ENCODE data around the gene AKNA. TPM values are rescaled to one million over a fixed set of nuclear protein-coding genes. Genes with fewer than 3 reads are reported as not detected.

AKNA gene
- total RNA-seq, 2 donors from 2014 or later, result 12.2 to 15.4 TPM

DNA sequence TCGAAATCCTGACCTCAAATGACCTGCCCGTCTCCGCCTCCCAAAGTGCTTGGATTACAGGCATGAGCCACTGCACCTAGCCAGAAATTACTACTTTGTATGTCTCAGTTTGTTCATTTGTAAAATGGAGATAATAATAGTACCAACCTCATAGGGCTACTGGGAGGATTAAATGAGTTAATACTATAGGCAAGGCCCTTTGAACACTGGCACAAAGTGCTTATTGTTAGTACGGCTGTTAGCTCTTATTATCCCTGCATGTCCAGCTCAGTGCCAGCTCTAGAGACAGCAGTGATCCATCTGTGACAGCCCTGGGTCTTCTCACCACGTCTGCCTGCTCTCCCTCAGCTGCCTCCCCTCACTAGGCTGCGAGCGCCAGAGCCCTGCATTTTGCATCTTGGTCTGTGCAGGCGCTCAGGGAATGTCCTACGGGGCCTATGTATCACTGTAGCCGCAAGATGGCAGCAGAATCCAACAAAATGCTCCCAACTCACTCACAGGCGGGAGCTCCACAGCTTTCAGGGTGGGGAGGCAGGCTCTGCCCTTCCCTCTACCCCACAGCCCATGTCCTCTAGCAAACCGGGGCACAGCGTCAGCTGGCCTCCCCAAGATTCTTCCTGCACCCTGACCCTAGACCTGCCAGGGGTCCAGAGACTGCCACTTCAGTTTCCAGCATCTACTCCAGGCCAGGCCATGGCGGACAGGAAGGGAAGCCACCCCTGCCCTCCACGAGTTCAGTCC, 17.7 kb upstream of the AKNA start:
- Histone ChIP-seq H3K27me3 (ENCODE audit: control insufficient read depth, insufficient read depth, low read length, poor library complexity, severe bottlenecking) (no peaks in the 10 kb centered on the region), H3K9me3 (ENCODE audit: control insufficient read depth, low read length) (no peaks in the 10 kb centered on the region), H3K9ac (ENCODE audit: extremely low read depth, low read length, poor library complexity, severe bottlenecking) (no peak overlapping the region), H3K4me3 (ENCODE audit: low read length) (no peak overlapping the region), H3K4me1 (ENCODE audit: control insufficient read depth, insufficient read depth, low read length) (peaks cover 7% of the 10 kb centered on the region), H3K27ac (ENCODE audit: low read depth, low read length) (no peak overlapping the region), H3K36me3 (ENCODE audit: control insufficient read depth, insufficient read depth, low read length) (no peaks in the 10 kb centered on the region)
- Mint-ChIP-seq H3K4me1 (peaks cover 19% of the 10 kb centered on the region), H3K9me3 (no peaks in the 10 kb centered on the region), H3K27ac (no peak overlapping the region), H3K36me3 (ENCODE audit: low read depth) (no peaks in the 10 kb centered on the region), H3K4me3 (no peak overlapping the region), H3K27me3 (ENCODE audit: insufficient read depth) (no peaks in the 10 kb centered on the region)
- WGBS, 2 experiments (ENCODE audit: insufficient coverage in 1 of 2, insufficient read length in 1 of 2), result 43 to 45% methylated on average over 12 to 15 of the region's 15 CpGs
- DNase-seq, result peak; percentile 94
- TF ChIP-seq, protein P1, sequence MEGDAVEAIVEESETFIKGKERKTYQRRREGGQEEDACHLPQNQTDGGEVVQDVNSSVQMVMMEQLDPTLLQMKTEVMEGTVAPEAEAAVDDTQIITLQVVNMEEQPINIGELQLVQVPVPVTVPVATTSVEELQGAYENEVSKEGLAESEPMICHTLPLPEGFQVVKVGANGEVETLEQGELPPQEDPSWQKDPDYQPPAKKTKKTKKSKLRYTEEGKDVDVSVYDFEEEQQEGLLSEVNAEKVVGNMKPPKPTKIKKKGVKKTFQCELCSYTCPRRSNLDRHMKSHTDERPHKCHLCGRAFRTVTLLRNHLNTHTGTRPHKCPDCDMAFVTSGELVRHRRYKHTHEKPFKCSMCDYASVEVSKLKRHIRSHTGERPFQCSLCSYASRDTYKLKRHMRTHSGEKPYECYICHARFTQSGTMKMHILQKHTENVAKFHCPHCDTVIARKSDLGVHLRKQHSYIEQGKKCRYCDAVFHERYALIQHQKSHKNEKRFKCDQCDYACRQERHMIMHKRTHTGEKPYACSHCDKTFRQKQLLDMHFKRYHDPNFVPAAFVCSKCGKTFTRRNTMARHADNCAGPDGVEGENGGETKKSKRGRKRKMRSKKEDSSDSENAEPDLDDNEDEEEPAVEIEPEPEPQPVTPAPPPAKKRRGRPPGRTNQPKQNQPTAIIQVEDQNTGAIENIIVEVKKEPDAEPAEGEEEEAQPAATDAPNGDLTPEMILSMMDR (conservative IDR thresholded peaks at IDR 0.05), result peak; percentile 95

GRCh38 chr9:114404531-114404930, 16.7 kb upstream of the AKNA start:
- Mint-ChIP-seq H3K27me3 (ENCODE audit: insufficient read depth) (no peaks in the 10 kb centered on the region), H3K9me3 (no peaks in the 10 kb centered on the region), H3K36me3 (ENCODE audit: low read depth) (no peaks in the 10 kb centered on the region), H3K4me1 (peaks cover 15% of the 10 kb centered on the region), H3K4me3 (no peak overlapping the region), H3K27ac (no peak overlapping the region)
- TF ChIP-seq, protein P1 (conservative IDR thresholded peaks at IDR 0.05), result no peak
- peaks cover 7% of the 10 kb centered on the region for H3K4me1 ChIP-seq (ENCODE audit: control insufficient read depth, insufficient read depth, low read length)
- H3K36me3 ChIP-seq (ENCODE audit: control insufficient read depth, insufficient read depth, low read length), result no peaks in the 10 kb centered on the region
- no peaks in the 10 kb centered on the region for H3K27me3 ChIP-seq (ENCODE audit: control insufficient read depth, insufficient read depth, low read length, poor library complexity, severe bottlenecking)
- no peaks in the 10 kb centered on the region for H3K9me3 ChIP-seq (ENCODE audit: control insufficient read depth, low read length)
- no peak overlapping the region for H3K4me3 ChIP-seq (ENCODE audit: low read length)
- 67 to 93% methylated on average over 1 to 2 of the region's 2 CpGs for WGBS, 2 experiments (ENCODE audit: insufficient coverage in 1 of 2, insufficient read length in 1 of 2)
- no peak for DNase-seq
- no peak overlapping the region for H3K27ac ChIP-seq (ENCODE audit: low read depth, low read length)
- no peak overlapping the region for H3K9ac ChIP-seq (ENCODE audit: extremely low read depth, low read length, poor library complexity, severe bottlenecking)

DNA sequence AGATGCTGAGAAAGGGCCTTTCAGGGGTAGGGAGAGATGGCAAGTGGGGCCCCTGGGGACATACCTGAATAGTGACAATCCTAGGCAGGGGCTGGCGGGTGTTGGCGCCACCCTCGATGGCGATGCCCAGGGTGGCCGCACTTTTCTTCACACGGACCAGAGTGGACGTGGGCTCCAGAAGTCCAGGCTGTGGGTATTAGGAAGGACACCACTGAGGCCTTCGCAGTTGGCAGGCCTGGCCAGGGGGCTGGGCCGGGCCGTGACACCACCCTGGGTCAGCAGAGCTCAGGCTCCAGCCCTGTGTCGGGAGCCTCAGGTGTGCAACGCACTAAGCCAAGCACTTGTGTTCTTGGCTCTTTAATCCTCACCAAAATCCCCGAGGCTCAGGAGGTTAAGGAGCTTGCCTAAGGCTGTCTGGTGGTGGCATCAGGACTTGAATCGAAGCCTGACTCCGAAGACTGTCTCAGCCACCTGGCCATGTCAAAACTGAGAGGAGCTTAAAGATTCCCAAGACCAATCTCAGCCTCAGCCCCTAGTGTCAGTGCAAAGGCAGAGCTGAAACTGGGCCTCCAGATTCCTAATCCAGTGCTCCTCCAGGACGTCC, 15.5 kb upstream of the AKNA start:
- H3K9ac ChIP-seq (ENCODE audit: extremely low read depth, low read length, poor library complexity, severe bottlenecking), result no peak overlapping the region
- no peaks in the 10 kb centered on the region for H3K27me3 ChIP-seq (ENCODE audit: control insufficient read depth, insufficient read depth, low read length, poor library complexity, severe bottlenecking)
- H3K4me1 ChIP-seq (ENCODE audit: control insufficient read depth, insufficient read depth, low read length), result no peaks in the 10 kb centered on the region
- no peak for DNase-seq
- no peaks in the 10 kb centered on the region for H3K9me3 ChIP-seq (ENCODE audit: control insufficient read depth, low read length)
- H3K4me3 Mint-ChIP-seq, result no peak overlapping the region
- H3K36me3 ChIP-seq (ENCODE audit: control insufficient read depth, insufficient read depth, low read length), result no peaks in the 10 kb centered on the region
- no peaks in the 10 kb centered on the region for H3K36me3 Mint-ChIP-seq (ENCODE audit: low read depth)
- WGBS, 2 experiments (ENCODE audit: insufficient coverage in 1 of 2, insufficient read length in 1 of 2), result 90 to 96% methylated on average over 11 to 16 of the region's 16 CpGs
- no peak overlapping the region for H3K27ac ChIP-seq (ENCODE audit: low read depth, low read length)
- TF ChIP-seq, protein P1 (conservative IDR thresholded peaks at IDR 0.05), result no peak
- no peak overlapping the region for H3K27ac Mint-ChIP-seq
- no peaks in the 10 kb centered on the region for H3K9me3 Mint-ChIP-seq
- H3K4me1 Mint-ChIP-seq, result peaks cover 3% of the 10 kb centered on the region
- no peak overlapping the region for H3K4me3 ChIP-seq (ENCODE audit: low read length)
- H3K27me3 Mint-ChIP-seq (ENCODE audit: insufficient read depth), result no peaks in the 10 kb centered on the region
